Fibroblast of the aortic adventitia (primary cell): ENCODE measurements around the gene MARCHF6. TPM values are rescaled to one million over a fixed set of nuclear protein-coding genes. Genes with fewer than 3 reads are reported as not detected.
A peak's percentile ranks its signal among the peaks of the same experiment; 100 is the strongest.

Experiments
- DNase-seq: peaks from one replicate; pipeline ENCODE4 v3.0.0-alpha.2; 2010; ENCODE audit warnings: low read depth
- H3K4me3 ChIP-seq: 2 replicates; pipeline ENCODE4 v1.5.1; 2011; ENCODE audit warnings: low read depth, mild to moderate bottlenecking, control low read depth, low read length, moderate library complexity
- CTCF ChIP-seq: IDR thresholded peaks from 2 replicates; pipeline ENCODE4 v1.5.1; 2011; ENCODE audit warnings: mild to moderate bottlenecking, low read length, control low read depth, inconsistent platforms; ENCODE audit not compliant: insufficient read depth
- small RNA-seq: library from RNA; depleted of rRNA; stranded (forward); fragments of <200 nt; gene quantifications from one replicate; pipeline ENCODE3, GENCODE V24; 2012
- total RNA-seq: library from RNA; depleted of rRNA; stranded (reverse); fragments of >200 nt; gene quantifications from 2 replicates; pipeline ENCODE4 v1.2.3, GENCODE V29; 2012; ENCODE audit warnings: low replicate concordance

The MARCHF6 gene
- total RNA-seq, 1 donor, result 49.0 TPM

GRCh38 chr5:10400831-10401230 is 47.3 kb downstream of the MARCHF6 start:
- DNase-seq, result peak; percentile 75
- H3K4me3 ChIP-seq, result no peak overlapping the region
- no peak for TF ChIP-seq CTCF

GRCh38 chr5:10401498-10401897 is 48.0 kb downstream of the MARCHF6 start:
- no peak overlapping the region for H3K4me3 ChIP-seq
- DNase-seq, result no peak
- TF ChIP-seq CTCF, result no peak

Small RNA genes within 50 kb of the gene (small RNA-seq; reads per million reads assigned to genes)
- gene RF00019, result not detected

Other genes starting within 250 kb of the MARCHF6 start
- gene ATPSCKMT, start 103.8 kb upstream of the MARCHF6 start, total RNA-seq, result 34.3 and 60.9 TPM in 2 replicates
- 168 and 359 TPM in 2 replicates for gene CCT5, start 103.4 kb upstream of the MARCHF6 start, total RNA-seq
- gene CMBL, start 45.8 kb upstream of the MARCHF6 start, total RNA-seq, result 12.3 and 13.6 TPM in 2 replicates
- 0.63 TPM in 1 of 2 replicates, not detected in the other for gene ROPN1L, start 88.2 kb downstream of the MARCHF6 start, total RNA-seq
- 8.3 and 11.3 TPM in 2 replicates for gene ANKRD33B, start 210.4 kb downstream of the MARCHF6 start, total RNA-seq